Adipocyte (in vitro differentiated cells): Measurements from ENCODE around the gene YTHDC2.

Experiments used
- DNase-seq: peaks from one replicate; pipeline ENCODE4 v3.0.0-alpha.2; 2015; ENCODE audit warnings: low read depth
- H3K27me3 ChIP-seq: replicated peaks from 2 replicates; pipeline ENCODE4 v1.7.0; 2013; ENCODE audit warnings: mild to moderate bottlenecking, low read length, moderate library complexity; ENCODE audit not compliant: control insufficient read depth, insufficient read depth
- H3K36me3 ChIP-seq: 2 replicates; pipeline ENCODE4 v1.7.0; 2013; ENCODE audit warnings: low read length, mild to moderate bottlenecking, moderate library complexity; ENCODE audit not compliant: control insufficient read depth, insufficient read depth, severe bottlenecking
- H3K4me1 ChIP-seq: 2 replicates; pipeline ENCODE4 v1.7.0; 2013; ENCODE audit warnings: mild to moderate bottlenecking, low read length, moderate library complexity; ENCODE audit not compliant: control insufficient read depth, insufficient read depth
- H3K4me3 ChIP-seq: 2 replicates; pipeline ENCODE4 v1.7.0; 2013; ENCODE audit warnings: mild to moderate bottlenecking, low read length, moderate library complexity
- H3K9ac ChIP-seq: 2 replicates; pipeline ENCODE4 v1.7.0; 2013; ENCODE audit warnings: mild to moderate bottlenecking, low read length, moderate library complexity
- H3K9me3 ChIP-seq: 2 replicates; pipeline ENCODE4 v1.7.0; 2013; ENCODE audit warnings: mild to moderate bottlenecking, low read length, moderate library complexity; ENCODE audit not compliant: control insufficient read depth

Gene YTHDC2

DNA sequence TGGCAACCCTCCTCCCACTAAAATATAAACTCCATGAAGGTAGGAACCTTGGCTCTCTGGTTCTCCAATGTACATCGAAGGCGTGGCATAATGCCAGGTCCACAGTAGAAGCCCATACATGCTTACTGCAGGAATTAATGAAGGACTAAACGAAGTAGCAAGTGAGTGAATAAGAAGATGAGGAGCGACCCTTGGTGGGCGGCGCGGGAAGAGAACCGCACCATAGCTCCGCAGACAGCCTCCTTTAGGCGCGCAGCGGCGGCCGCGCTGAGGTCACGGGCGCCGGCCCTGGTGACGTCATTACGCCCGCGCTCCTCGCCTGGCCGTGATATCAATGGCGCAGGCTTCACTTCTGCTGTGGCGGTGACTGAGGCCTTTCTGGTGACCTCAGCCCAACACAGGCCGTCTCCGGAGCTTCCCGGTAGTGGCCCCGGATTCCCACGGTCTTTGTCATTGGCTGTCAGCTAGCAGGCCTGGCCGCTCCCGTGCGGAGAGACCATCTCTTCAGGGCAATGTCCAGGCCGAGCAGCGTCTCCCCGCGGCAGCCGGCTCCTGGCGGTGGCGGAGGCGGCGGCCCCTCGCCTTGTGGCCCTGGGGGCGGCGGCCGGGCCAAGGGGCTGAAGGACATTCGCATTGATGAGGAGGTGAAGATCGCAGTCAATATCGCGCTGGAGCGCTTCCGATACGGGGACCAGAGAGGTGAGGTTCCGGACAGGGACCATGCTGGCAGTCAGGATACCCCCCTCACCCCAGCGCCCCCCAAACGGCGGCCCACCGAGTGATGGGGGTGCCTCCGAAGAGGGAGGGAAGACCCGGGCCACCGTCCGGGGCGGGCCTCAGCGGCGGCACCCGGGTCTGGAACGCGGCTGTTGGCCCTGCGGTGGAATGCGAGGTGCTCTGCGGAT lies at the start of gene YTHDC2:
Gene YTHDC2 (plus strand): TSS at position 311 of the 905 bp plus-strand sequence. CDS start 202 bp downstream, at position 513.
- H3K4me3 ChIP-seq, result peak within 1 kb of the TSS; percentile 91
- H3K9ac ChIP-seq, result peak within 1 kb of the TSS; percentile 96
- no peaks in the 10 kb centered on the region for H3K9me3 ChIP-seq
- DNase-seq, result peak; percentile 94
- no peaks in the 10 kb centered on the region for H3K27me3 ChIP-seq
- H3K36me3 ChIP-seq, result peaks cover 6% of the 10 kb centered on the region
- peaks cover 23% of the 10 kb centered on the region for H3K4me1 ChIP-seq

DNA sequence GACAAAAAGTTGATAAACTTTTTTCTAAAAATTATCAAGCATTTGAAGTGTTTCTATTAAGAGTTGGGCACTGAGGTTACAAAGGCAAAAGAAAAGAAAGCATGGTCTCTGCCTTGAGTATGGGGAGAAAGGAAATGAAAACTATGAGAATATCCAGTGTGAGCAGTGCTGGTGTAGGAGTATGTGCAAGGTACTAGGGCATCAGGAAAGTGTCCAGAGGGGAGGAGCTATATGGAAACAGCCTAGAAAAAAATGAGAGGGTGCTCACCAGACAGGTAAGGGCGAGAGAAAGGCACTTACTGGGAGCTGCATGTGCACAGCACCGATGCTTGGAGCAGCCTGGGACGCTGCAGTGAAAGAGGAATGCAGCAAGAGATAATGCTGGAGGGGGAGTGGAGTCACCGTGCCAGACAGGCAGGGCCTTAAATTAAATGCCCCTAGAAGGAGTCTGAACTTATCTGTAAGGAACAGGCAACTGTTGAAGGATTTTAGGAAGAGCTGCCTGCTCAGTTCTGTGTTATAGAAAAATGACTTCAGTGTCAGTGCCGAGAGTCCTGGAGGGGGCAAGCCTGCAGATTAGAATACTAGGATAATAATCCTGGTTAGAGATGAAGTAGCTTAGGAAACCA lies 39.3 kb upstream of the YTHDC2 start:
- H3K9ac ChIP-seq, result no peak overlapping the region
- H3K36me3 ChIP-seq, result no peaks in the 10 kb centered on the region
- no peaks in the 10 kb centered on the region for H3K9me3 ChIP-seq
- H3K27me3 ChIP-seq, result no peaks in the 10 kb centered on the region
- no peaks in the 10 kb centered on the region for H3K4me1 ChIP-seq
- DNase-seq, result no peak
- H3K4me3 ChIP-seq, result no peak overlapping the region

DNA sequence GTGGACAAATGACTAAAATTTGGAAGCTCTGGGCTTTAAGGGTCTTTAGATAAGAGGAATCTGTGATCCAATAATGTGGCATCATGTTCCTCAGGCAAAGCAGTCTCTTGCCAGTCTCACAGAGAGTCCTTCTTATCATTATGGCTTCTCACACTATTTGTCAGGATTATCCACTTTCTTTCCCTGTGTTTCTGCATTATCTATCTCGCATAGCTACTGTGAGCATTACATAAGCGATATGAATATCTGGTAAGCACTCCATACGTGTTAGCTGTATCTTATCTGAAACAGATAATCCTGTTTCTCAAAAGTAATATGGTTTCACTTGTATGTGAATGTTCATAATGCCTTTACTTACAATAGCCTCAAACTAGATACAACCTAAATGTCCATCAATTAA lies 34.8 kb upstream of the YTHDC2 start:
- H3K9me3 ChIP-seq, result no peaks in the 10 kb centered on the region
- no peak overlapping the region for H3K4me3 ChIP-seq
- no peaks in the 10 kb centered on the region for H3K4me1 ChIP-seq
- H3K9ac ChIP-seq, result no peak overlapping the region
- H3K36me3 ChIP-seq, result no peaks in the 10 kb centered on the region
- H3K27me3 ChIP-seq, result no peaks in the 10 kb centered on the region
- no peak for DNase-seq

DNA sequence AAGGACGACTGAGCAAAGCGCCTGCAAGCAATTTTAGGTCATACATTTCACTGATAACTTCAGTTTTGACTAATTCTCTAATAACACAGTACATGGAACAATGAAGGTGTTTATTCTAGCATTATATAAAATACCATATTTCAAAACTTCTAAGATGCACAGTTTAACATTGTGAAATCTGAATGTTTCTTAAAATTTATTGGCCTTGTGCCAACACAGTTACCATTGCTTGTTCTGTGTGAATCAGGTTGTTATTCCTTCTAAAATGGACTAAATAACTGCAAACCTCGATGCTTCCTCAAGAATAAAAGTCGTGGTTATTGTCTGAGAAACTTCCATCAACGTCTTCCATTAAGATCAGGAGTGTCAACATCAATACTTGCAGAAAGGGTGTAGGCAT lies 33.3 kb upstream of the YTHDC2 start:
- peak; percentile 67 for DNase-seq
- H3K9me3 ChIP-seq, result no peaks in the 10 kb centered on the region
- no peaks in the 10 kb centered on the region for H3K4me1 ChIP-seq
- no peak overlapping the region for H3K9ac ChIP-seq
- no peak overlapping the region for H3K4me3 ChIP-seq
- no peaks in the 10 kb centered on the region for H3K27me3 ChIP-seq
- H3K36me3 ChIP-seq, result no peaks in the 10 kb centered on the region

DNA sequence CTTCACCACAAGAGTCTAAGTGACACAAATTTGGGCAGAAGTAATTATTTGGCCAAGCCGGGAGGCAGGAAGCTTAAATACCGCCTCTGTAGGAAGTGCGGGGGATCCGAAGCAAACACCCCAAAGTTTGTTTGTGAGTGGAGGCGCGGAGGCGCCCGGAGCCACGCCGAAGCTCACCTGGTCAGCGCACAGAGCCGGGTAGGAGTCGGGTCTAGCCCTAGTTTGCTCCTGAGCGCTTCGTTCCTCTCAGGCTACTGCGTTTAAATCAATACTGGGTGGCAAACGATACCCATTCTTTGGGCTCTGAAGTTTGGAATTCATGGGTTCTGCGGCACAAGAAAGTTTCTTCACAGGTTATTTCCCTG lies 26.1 kb upstream of the YTHDC2 start:
- DNase-seq, result peak; percentile 49
- no peaks in the 10 kb centered on the region for H3K27me3 ChIP-seq
- H3K4me1 ChIP-seq, result peaks cover 22% of the 10 kb centered on the region
- H3K36me3 ChIP-seq, result no peaks in the 10 kb centered on the region
- peak overlapping the region; percentile 86 for H3K9ac ChIP-seq
- H3K9me3 ChIP-seq, result peaks cover 14% of the 10 kb centered on the region
- H3K4me3 ChIP-seq, result peak overlapping the region; percentile 93

DNA sequence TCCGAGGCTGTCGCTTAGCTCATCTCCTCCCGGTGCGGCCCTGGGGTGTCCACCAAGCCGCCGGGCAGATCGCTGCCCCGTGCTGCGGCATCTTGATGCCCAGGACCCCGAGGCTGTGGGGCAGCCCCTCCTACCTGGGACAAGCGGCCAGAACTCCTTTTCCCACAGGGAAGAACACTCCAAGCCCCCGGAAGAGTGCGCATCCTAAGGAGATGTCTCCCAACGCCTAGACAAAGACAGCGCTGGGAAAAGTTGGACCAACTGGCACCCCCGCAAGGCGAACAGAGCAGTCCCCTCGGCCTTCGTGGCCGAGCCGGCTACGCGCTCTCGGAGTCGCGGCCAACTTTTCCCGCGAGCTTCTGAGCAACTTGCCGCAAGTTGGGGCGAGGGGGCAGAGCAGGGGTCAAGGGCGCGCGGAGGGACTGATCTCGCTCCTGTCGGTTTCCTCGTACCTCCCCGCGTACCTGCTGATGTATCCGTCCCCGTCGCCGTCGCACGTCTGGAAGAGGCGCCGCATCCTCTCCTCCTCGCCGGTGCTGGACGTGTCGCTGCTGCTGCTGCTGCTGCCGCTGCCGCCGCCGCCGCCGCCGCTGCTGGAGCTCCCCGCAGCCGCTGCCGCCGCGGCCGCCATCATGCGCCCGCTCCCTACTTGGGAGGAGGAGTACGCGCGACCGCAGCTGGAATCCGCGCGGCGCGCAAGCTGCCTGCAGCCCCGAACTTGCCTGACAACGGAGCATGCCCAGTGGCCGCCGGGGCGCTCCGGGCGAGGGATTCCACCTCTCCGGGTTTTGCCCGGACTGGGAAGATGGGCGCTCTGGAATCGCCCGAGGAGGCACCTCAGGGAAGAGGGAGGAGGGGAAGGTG lies 25.5 kb upstream of the YTHDC2 start, which contains the start of gene MCC:
Gene MCC (minus strand): TSS at position 673 of the 864 bp plus-strand sequence.
- H3K9me3 ChIP-seq, result peaks cover 14% of the 10 kb centered on the region
- H3K36me3 ChIP-seq, result no peaks in the 10 kb centered on the region
- peak within 1 kb of the TSS; percentile 93 for H3K4me3 ChIP-seq
- peaks cover 22% of the 10 kb centered on the region for H3K4me1 ChIP-seq
- peak; percentile 95 for DNase-seq
- H3K27me3 ChIP-seq, result no peaks in the 10 kb centered on the region
- H3K9ac ChIP-seq, result peak within 1 kb of the TSS; percentile 86

DNA sequence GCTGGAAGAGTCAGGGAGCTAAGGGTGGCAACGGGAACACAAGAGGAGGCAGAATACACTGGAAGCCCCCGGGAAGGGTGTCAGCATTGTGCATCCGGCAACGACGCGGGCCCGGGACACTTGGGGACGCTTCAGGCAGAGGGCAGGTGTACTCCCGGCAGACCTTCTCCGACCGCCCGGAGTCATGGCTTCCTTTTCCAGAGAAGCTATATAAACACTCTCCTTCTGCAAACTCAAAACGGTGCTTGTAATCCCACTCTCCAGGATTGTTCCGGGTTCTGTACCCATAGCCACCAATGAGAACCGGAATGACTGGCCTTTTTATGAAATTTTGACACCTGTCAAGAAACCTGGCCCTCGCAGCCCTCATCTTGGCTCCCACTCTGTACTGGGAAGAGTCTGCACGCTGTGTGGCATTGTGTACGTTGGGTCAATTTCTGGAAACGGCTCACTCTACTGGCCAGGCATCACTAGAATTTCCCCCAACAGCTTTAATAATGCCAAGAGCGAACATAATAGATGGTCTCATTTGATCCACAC lies 24.8 kb upstream of the YTHDC2 start:
- Histone ChIP-seq H3K36me3 (no peaks in the 10 kb centered on the region), H3K4me3 (peak overlapping the region; percentile 93), H3K27me3 (no peaks in the 10 kb centered on the region), H3K9ac (peak overlapping the region; percentile 86), H3K4me1 (peaks cover 22% of the 10 kb centered on the region), H3K9me3 (peaks cover 14% of the 10 kb centered on the region)
- DNase-seq, result no peak

DNA sequence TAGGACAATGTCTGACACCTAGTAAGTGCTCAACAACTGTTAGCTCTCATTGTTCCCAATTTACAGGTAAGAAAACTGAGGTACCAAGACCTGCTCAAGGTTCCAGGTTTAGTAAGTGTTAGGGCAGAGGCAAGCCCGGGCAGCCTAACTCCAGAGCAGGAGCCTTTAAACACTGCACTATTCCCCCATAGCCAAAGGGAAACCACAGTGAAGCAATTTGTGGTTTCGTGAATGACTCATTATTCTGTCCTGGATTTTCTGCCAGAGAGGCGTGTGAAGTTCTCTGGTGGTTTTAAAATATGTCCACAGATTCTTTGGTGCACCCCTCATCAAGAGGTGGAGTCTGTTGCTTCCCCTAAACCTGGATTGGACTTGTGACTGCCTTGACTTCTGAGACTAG lies 24.2 kb upstream of the YTHDC2 start:
- Histone ChIP-seq H3K9ac (peak overlapping the region; percentile 86), H3K9me3 (peaks cover 14% of the 10 kb centered on the region), H3K27me3 (no peaks in the 10 kb centered on the region), H3K4me3 (peak overlapping the region; percentile 93), H3K4me1 (peaks cover 22% of the 10 kb centered on the region), H3K36me3 (no peaks in the 10 kb centered on the region)
- peak; percentile 97 for DNase-seq

DNA sequence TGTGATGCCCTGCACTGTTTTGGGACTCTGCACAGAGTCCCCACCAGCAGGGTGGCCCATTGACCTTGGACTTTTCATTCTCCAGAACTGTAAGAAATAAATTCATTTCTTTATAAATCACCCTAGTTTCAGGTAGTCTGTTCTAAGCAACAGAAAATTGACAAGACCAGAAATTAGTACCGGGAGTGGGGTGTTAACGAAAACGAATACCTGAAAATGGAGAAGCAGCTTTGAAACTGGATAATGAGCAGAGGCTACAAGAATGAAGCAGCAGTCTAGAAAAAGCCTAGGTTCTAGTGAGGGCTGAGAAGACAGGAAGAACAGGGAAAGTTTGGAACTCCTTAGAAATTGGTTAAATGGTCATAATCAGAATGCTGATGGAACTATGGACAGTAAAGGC lies 23.2 kb upstream of the YTHDC2 start:
- Histone ChIP-seq H3K4me1 (peaks cover 22% of the 10 kb centered on the region), H3K4me3 (peak overlapping the region; percentile 2), H3K27me3 (no peaks in the 10 kb centered on the region), H3K9me3 (peaks cover 14% of the 10 kb centered on the region), H3K36me3 (no peaks in the 10 kb centered on the region), H3K9ac (no peak overlapping the region)
- no peak for DNase-seq

DNA sequence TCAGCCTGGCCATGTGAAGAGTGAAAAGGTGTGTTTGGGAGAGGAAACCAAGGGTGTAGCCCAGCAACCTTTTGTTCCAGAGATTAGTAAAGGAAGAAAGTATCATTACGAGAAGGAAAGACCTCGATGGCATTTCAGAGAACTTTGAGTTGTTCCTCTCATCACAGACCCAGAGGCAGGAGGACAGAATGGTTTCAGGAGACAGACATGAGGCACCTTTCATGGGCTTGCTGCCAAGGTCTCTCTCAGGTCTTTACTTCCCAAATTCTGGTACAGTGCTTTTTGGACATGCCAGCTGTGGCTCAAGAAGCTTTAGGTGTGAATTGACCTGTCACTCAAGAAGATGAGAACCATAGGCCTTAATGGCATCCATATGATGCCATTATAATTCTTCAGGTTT lies 22.5 kb upstream of the YTHDC2 start:
- Histone ChIP-seq H3K4me3 (no peak overlapping the region), H3K4me1 (peaks cover 22% of the 10 kb centered on the region), H3K27me3 (no peaks in the 10 kb centered on the region), H3K9ac (no peak overlapping the region), H3K36me3 (no peaks in the 10 kb centered on the region), H3K9me3 (peaks cover 14% of the 10 kb centered on the region)
- no peak for DNase-seq
